HepG2 (cell line): ENCODE measurements around the gene WDR73.

Experiments used
- CTCF ChIP-seq: sonication (generic); formaldehyde crosslinking; IDR thresholded peaks from 2 replicates; pipeline ENCODE4 v1.5.0; 2020; ENCODE audit warnings: mild to moderate bottlenecking, missing genetic modification reagents, moderate library complexity
- DPF2 ChIP-seq: sonication (generic); formaldehyde crosslinking; IDR thresholded peaks from 2 replicates; pipeline ENCODE4 v1.4.0; 2020; ENCODE audit warnings: mild to moderate bottlenecking, low read depth, missing genetic modification reagents, borderline replicate concordance
- POLR2A ChIP-seq, 2 experiments: IDR thresholded peaks; 2 replicates each; pipeline ENCODE4 v1.6.1; 2011; ENCODE audit warnings: low read depth in 2 of 2, low read length in 2 of 2, mild to moderate bottlenecking in 1 of 2, moderate library complexity in 1 of 2; ENCODE audit not compliant: insufficient read depth in 1 of 2
- POLR2AphosphoS5 ChIP-seq: IDR thresholded peaks from 2 replicates; pipeline ENCODE4 v1.6.1; 2012; ENCODE audit warnings: low read depth, low read length
- RNF2 ChIP-seq: fragments of 450-650 bp; conservative IDR thresholded peaks from 2 replicates; pipeline ENCODE4 v1.6.1; 2016; ENCODE audit warnings: low read depth
- ZHX1 ChIP-seq: sonication (generic); formaldehyde crosslinking; IDR thresholded peaks from 2 replicates; pipeline ENCODE4 v1.8.1; 2022; ENCODE audit warnings: low read depth, mild to moderate bottlenecking, missing genetic modification reagents
- ZNF326 ChIP-seq: sonication (generic); formaldehyde crosslinking; IDR thresholded peaks from 2 replicates; pipeline ENCODE4 v1.4.0; 2020; ENCODE audit warnings: missing genetic modification reagents, borderline replicate concordance
- ZNF713 ChIP-seq: sonication (generic); formaldehyde crosslinking; IDR thresholded peaks from 2 replicates; pipeline ENCODE4 v1.4.0; 2020; ENCODE audit warnings: mild to moderate bottlenecking, missing genetic modification reagents

- no peak for TF ChIP-seq POLR2A (IDR thresholded peaks at IDR 0.05; ENCODE audit: insufficient read depth in 1 of 2, low read depth in 2 of 2, low read length in 2 of 2)
- TF ChIP-seq CTCF (CRISPR knock-in tag) = no peak
- no peak for TF ChIP-seq DPF2 (CRISPR knock-in tag)
- no peak for TF ChIP-seq ZHX1 (CRISPR knock-in tag)
- no peak for TF ChIP-seq RNF2
- TF ChIP-seq POLR2AphosphoS5 = no peak
- no peak for TF ChIP-seq ZNF326 (CRISPR knock-in tag)
- no peak for TF ChIP-seq ZNF713 (CRISPR knock-in tag)
Measured at GRCh38 chr15:84645997-84646396, 8.1 kb downstream of the WDR73 start.
